ENCODE results near the gene CRY2.

Gene CRY2

DNA sequence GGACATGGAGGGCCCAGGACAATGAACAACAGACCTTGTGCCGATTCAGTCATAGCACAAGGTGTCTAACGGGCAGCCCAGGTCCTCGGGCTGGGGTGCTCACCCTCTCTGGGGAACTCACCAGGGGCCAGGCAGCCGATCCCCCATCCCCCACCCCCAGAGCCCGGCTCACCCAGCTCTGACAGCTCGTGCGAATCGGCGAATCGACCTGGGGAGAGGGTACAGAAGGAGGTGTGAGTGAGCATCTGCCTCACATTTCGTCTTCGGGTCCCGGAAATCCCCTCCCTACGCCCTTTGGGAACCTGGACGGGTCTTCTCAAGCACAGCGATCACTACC is 70.0 kb downstream of the CRY2 start:
- H3K27me3 ChIP-seq (replicated peaks in 2 of 5; ENCODE audit: control insufficient read depth in 4 of 5, insufficient read depth in 5 of 5, low read length in 4 of 5), result peaks cover 0 to 14% (median 3%) of the 10 kb centered on the region in 5 experiments
- H3K4me1 ChIP-seq (ENCODE audit: control extremely low read depth in 1 of 4, control insufficient read depth in 4 of 4, insufficient read depth in 4 of 4, low read length in 3 of 4), result peaks cover 4 to 44% (median 34%) of the 10 kb centered on the region in 4 experiments
- 12% methylated on average over 6 of the region's 16 CpGs for WGBS (ENCODE audit: insufficient coverage)
- peak overlapping the region; percentile 83 to 95 for H3K27ac ChIP-seq (ENCODE audit: insufficient read depth in 1 of 2, low read depth in 1 of 2, low read length in 2 of 2, poor library complexity in 1 of 2, severe bottlenecking in 2 of 2)
- no peaks in the 10 kb centered on the region for H3K9me3 ChIP-seq (ENCODE audit: control extremely low read depth in 1 of 5, control insufficient read depth in 4 of 5, insufficient read depth in 2 of 5, low read depth in 1 of 5, low read length in 4 of 5)
- peak overlapping the region; percentile 86 to 98 (median 93) for H3K4me3 ChIP-seq (ENCODE audit: control insufficient read depth in 1 of 7, extremely low read depth in 1 of 7, insufficient read depth in 4 of 7, low read depth in 2 of 7, low read length in 6 of 7)
- no peak for DNase-seq
- ChIA-PET POLR2A (interaction anchor here (2.3 kb wide), 1 partner anchor 19 kb away, joined by 6 read pairs; no protein-coding TSS in a partner anchor), CTCF (interaction anchor here (0.8 to 1.0 kb wide), 3 partner anchors 9 to 48 kb away, joined by 3 read pairs; no protein-coding TSS in a partner anchor)
- H3K36me3 ChIP-seq (ENCODE audit: control insufficient read depth in 4 of 4, insufficient read depth in 4 of 4, low read length in 3 of 4), result peaks cover 0 to 35% (median 24%) of the 10 kb centered on the region in 4 experiments

DNA sequence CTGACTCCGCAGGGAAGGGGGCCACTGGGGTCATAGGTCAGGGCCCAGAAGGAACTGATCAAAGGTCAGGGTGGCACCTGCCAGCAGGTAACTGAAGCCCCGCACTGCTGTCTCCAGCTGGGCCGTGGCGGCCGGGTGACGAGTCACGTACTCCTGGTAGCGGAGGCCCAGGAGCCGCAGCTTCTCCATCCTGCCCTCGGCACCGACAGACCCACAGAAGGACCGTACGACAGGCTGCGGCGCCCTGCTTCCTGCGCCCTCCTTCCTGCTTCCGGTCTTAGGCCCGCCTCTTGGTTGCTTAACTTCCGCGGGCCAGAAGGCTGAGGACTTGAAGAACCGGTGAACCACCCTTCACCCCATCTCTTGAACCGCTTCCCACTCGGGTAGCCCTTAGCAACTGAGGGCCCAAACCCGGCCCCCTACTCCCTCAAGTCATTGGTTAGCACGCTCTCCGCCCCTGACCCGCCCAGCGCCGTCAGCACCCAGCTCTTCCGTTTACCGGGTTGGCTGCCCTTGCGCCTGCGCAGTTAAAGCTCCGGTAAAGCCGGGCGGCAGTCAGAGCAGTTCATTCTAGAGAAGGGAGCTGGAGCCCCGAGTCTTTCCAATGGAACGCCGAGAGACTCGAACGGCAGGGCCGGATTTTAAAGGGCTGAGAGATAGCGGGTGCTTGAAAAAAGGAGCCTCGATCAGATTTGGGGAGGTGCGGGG is 70.5 kb downstream of the CRY2 start, which contains the start of gene PEX16:
Gene PEX16 (minus strand): TSS at position 255 of the 708 bp plus-strand sequence. CDS start 66 bp downstream, at position 189.
- Histone ChIP-seq H3K36me3 (ENCODE audit: control insufficient read depth in 4 of 4, insufficient read depth in 4 of 4, low read length in 3 of 4) (peaks cover 0 to 35% (median 21%) of the 10 kb centered on the region in 4 experiments), H3K9me3 (ENCODE audit: control extremely low read depth in 1 of 5, control insufficient read depth in 4 of 5, insufficient read depth in 2 of 5, low read depth in 1 of 5, low read length in 4 of 5) (no peaks in the 10 kb centered on the region), H3K4me1 (ENCODE audit: control extremely low read depth in 1 of 4, control insufficient read depth in 4 of 4, insufficient read depth in 4 of 4, low read length in 3 of 4) (peaks cover 4 to 50% (median 39%) of the 10 kb centered on the region in 4 experiments), H3K27me3 (replicated peaks in 2 of 5; ENCODE audit: control insufficient read depth in 4 of 5, insufficient read depth in 5 of 5, low read length in 4 of 5) (peaks cover 0 to 19% (median 3%) of the 10 kb centered on the region in 5 experiments), H3K27ac (ENCODE audit: insufficient read depth in 1 of 2, low read depth in 1 of 2, low read length in 2 of 2, poor library complexity in 1 of 2, severe bottlenecking in 2 of 2) (peak within 1 kb of the TSS; percentile 83 to 95), H3K4me3 (ENCODE audit: control insufficient read depth in 1 of 7, extremely low read depth in 1 of 7, insufficient read depth in 4 of 7, low read depth in 2 of 7, low read length in 6 of 7) (peak within 1 kb of the TSS; percentile 86 to 98 (median 93))
- WGBS (ENCODE audit: insufficient coverage), result under 1% methylated on average over 43 of the region's 45 CpGs
- ChIA-PET CTCF (interaction anchor here (0.8 to 1.3 kb wide), 4 partner anchors 9 to 48 kb away, joined by 3 to 5 read pairs (median 3); no protein-coding TSS in a partner anchor), POLR2A (interaction anchor here (2.3 kb wide), 1 partner anchor 19 kb away, joined by 6 read pairs; no protein-coding TSS in a partner anchor)
- peak; percentile 99 to 100 (median 99) for DNase-seq

- CTCF ChIA-PET, result interaction anchor here (0.8 to 1.3 kb wide), 3 partner anchors 8 to 47 kb away, joined by 3 to 5 read pairs (median 3); no protein-coding TSS in a partner anchor
- peak overlapping the region; percentile 50 to 98 (median 93) for H3K4me3 ChIP-seq (ENCODE audit: control insufficient read depth in 1 of 7, extremely low read depth in 1 of 7, insufficient read depth in 4 of 7, low read depth in 2 of 7, low read length in 6 of 7)
- H3K27me3 ChIP-seq (replicated peaks in 2 of 5; ENCODE audit: control insufficient read depth in 4 of 5, insufficient read depth in 5 of 5, low read length in 4 of 5), result peaks cover 0 to 26% (median 6%) of the 10 kb centered on the region in 5 experiments
- 0% methylated on average over 25 of the region's 38 CpGs for WGBS (ENCODE audit: insufficient coverage)
- H3K9me3 ChIP-seq (ENCODE audit: control extremely low read depth in 1 of 5, control insufficient read depth in 4 of 5, insufficient read depth in 2 of 5, low read depth in 1 of 5, low read length in 4 of 5), result no peaks in the 10 kb centered on the region
- DNase-seq, result peak; percentile 40 to 43 (median 41)
- peaks cover 4 to 56% (median 46%) of the 10 kb centered on the region in 4 experiments for H3K4me1 ChIP-seq (ENCODE audit: control extremely low read depth in 1 of 4, control insufficient read depth in 4 of 4, insufficient read depth in 4 of 4, low read length in 3 of 4)
- H3K27ac ChIP-seq (ENCODE audit: insufficient read depth in 1 of 2, low read depth in 1 of 2, low read length in 2 of 2, poor library complexity in 1 of 2, severe bottlenecking in 2 of 2), result peak overlapping the region in 1 of 2 experiments; percentile 95
- H3K36me3 ChIP-seq (ENCODE audit: control insufficient read depth in 4 of 4, insufficient read depth in 4 of 4, low read length in 3 of 4), result peaks cover 0 to 29% (median 15%) of the 10 kb centered on the region in 4 experiments
- POLR2A ChIA-PET, result interaction anchor here (2.3 kb wide), 1 partner anchor 20 kb away, joined by 6 read pairs; no protein-coding TSS in a partner anchor
Measured at GRCh38 chr11:45918331-45918941, 71.2 kb downstream of the CRY2 start.

GRCh38 chr11:45918962-45919675 is 71.8 kb downstream of the CRY2 start:
- CTCF ChIA-PET, result interaction anchor here (1.3 kb wide), 1 partner anchor 46 kb away, joined by 5 read pairs; no protein-coding TSS in a partner anchor
- Histone ChIP-seq H3K27ac (ENCODE audit: insufficient read depth in 1 of 2, low read depth in 1 of 2, low read length in 2 of 2, poor library complexity in 1 of 2, severe bottlenecking in 2 of 2) (no peak overlapping the region), H3K4me3 (ENCODE audit: control insufficient read depth in 1 of 7, extremely low read depth in 1 of 7, insufficient read depth in 4 of 7, low read depth in 2 of 7, low read length in 6 of 7) (peak overlapping the region; percentile 50 to 98 (median 93))

DNA sequence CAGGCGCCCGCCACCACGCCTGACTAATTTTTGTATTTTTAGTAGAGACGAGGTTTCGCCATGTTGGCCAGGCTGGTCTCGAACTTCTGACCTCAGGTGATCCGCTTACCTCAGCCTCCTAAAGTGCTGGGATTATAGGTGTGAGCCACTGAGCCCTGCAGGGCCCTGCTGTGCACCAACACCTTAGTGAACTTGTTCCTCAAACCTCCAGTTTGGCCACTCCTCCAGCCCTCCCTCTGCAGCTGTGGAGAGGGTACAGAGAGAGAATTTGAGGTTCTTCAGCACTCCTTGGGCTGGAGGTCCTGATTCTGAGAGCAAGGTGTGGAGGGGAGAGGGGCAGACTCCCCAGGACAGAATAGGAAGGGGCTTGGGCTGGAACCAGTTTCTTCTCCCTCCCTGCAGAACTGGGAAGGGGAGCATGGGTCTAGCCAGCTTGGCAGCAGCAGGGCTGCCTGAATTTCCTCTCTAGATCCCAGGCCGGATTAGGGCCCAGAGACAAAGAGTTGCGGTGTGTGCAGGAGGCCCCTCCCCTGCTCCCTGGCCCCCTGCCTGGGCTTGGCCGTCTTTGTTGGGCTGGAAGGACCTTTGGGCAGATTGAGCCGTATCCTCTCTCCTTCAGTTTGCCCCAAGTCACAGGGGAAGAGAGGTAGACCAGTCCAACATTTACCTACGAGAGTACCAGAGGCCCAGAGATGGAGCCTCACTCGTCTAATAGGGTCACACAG is 72.7 kb downstream of the CRY2 start:
- POLR2A ChIA-PET, result no interaction called here
- Histone ChIP-seq H3K27ac (ENCODE audit: insufficient read depth in 1 of 2, low read depth in 1 of 2, low read length in 2 of 2, poor library complexity in 1 of 2, severe bottlenecking in 2 of 2) (no peak overlapping the region), H3K36me3 (ENCODE audit: control insufficient read depth in 4 of 4, insufficient read depth in 4 of 4, low read length in 3 of 4) (peaks cover 0 to 15% (median 5%) of the 10 kb centered on the region in 4 experiments), H3K4me1 (ENCODE audit: control extremely low read depth in 1 of 4, control insufficient read depth in 4 of 4, insufficient read depth in 4 of 4, low read length in 3 of 4) (peaks cover 4 to 57% (median 47%) of the 10 kb centered on the region in 4 experiments), H3K27me3 (replicated peaks in 2 of 5; ENCODE audit: control insufficient read depth in 4 of 5, insufficient read depth in 5 of 5, low read length in 4 of 5) (peaks cover 0 to 38% (median 9%) of the 10 kb centered on the region in 5 experiments), H3K9me3 (ENCODE audit: control extremely low read depth in 1 of 5, control insufficient read depth in 4 of 5, insufficient read depth in 2 of 5, low read depth in 1 of 5, low read length in 4 of 5) (no peaks in the 10 kb centered on the region), H3K4me3 (ENCODE audit: control insufficient read depth in 1 of 7, extremely low read depth in 1 of 7, insufficient read depth in 4 of 7, low read depth in 2 of 7, low read length in 6 of 7) (no peak overlapping the region)
- WGBS (ENCODE audit: insufficient coverage), result 70% methylated on average over 12 of the region's 13 CpGs
- CTCF ChIA-PET, result interaction anchor here (0.6 to 1.0 kb wide), 2 partner anchors 48 to 641 kb away, joined by 3 read pairs; no protein-coding TSS in a partner anchor
- DNase-seq, result peak in 2 of 3 donors; percentile 31 to 41

More at GRCh38 chr11:45918962-45919675, 71.8 kb downstream of the CRY2 start:
- H3K27me3 ChIP-seq (replicated peaks in 2 of 5; ENCODE audit: control insufficient read depth in 4 of 5, insufficient read depth in 5 of 5, low read length in 4 of 5), result peaks cover 0 to 30% (median 6%) of the 10 kb centered on the region in 5 experiments
- peaks cover 4 to 57% (median 47%) of the 10 kb centered on the region in 4 experiments for H3K4me1 ChIP-seq (ENCODE audit: control extremely low read depth in 1 of 4, control insufficient read depth in 4 of 4, insufficient read depth in 4 of 4, low read length in 3 of 4)
- DNase-seq, result peak in 1 of 3 donors; percentile 40
- H3K36me3 ChIP-seq (ENCODE audit: control insufficient read depth in 4 of 4, insufficient read depth in 4 of 4, low read length in 3 of 4), result peaks cover 0 to 23% (median 11%) of the 10 kb centered on the region in 4 experiments
- no peaks in the 10 kb centered on the region for H3K9me3 ChIP-seq (ENCODE audit: control extremely low read depth in 1 of 5, control insufficient read depth in 4 of 5, insufficient read depth in 2 of 5, low read depth in 1 of 5, low read length in 4 of 5)
- 44% methylated on average over 4 of the region's 7 CpGs for WGBS (ENCODE audit: insufficient coverage)
- POLR2A ChIA-PET, result interaction anchor here (2.3 kb wide), 1 partner anchor 20 kb away, joined by 6 read pairs; no protein-coding TSS in a partner anchor

All from common myeloid progenitor, CD34-positive (primary cell).